Measurements from ENCODE around the gene CBY2.

DNA sequence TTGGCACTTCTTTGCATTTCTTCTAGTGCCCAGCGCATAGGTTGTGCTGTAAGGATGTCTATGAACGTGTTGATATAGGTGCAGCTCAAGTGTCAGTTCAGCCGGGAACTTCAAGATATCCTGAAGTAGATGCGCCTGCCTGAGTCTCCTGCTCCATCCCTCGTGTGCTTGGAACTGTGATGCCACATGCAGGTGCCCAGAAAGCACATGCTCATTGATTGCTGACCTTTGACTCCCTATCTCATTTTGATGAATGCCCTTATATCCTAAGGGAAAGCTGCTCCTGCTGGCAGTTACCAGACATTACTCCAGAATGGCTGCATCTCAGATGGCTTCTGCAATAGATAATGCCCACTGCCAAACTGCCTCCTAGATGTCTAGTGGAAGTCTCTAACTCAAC lies 40.9 kb downstream of the CBY2 start:
- TF ChIP-seq POLR2A (IDR thresholded peaks at IDR 0.05): no peak
- TF ChIP-seq, protein P1, sequence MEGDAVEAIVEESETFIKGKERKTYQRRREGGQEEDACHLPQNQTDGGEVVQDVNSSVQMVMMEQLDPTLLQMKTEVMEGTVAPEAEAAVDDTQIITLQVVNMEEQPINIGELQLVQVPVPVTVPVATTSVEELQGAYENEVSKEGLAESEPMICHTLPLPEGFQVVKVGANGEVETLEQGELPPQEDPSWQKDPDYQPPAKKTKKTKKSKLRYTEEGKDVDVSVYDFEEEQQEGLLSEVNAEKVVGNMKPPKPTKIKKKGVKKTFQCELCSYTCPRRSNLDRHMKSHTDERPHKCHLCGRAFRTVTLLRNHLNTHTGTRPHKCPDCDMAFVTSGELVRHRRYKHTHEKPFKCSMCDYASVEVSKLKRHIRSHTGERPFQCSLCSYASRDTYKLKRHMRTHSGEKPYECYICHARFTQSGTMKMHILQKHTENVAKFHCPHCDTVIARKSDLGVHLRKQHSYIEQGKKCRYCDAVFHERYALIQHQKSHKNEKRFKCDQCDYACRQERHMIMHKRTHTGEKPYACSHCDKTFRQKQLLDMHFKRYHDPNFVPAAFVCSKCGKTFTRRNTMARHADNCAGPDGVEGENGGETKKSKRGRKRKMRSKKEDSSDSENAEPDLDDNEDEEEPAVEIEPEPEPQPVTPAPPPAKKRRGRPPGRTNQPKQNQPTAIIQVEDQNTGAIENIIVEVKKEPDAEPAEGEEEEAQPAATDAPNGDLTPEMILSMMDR (IDR thresholded peaks at IDR 0.05 in 8 of 11, conservative IDR thresholded peaks at IDR 0.05 in 3 of 11): no peak
- no peak for TF ChIP-seq POLR2AphosphoS5 (IDR thresholded peaks at IDR 0.05)

All from spleen (tissue), 7 donors.